Astrocyte (in vitro differentiated cells and primary cell): ENCODE data around the gene TCF7L2.

Experiments
- CTCF ChIP-seq: IDR thresholded peaks from 2 replicates; pipeline ENCODE4 v1.5.1; 2011; ENCODE audit warnings: low read depth, mild to moderate bottlenecking, inconsistent platforms, low read length, moderate library complexity; ENCODE audit not compliant: insufficient read depth
- EZH2 ChIP-seq: IDR thresholded peaks from 2 replicates; pipeline ENCODE4 v1.6.1; 2012; ENCODE audit warnings: mild to moderate bottlenecking, low read length, inconsistent platforms; ENCODE audit not compliant: insufficient read depth

DNA sequence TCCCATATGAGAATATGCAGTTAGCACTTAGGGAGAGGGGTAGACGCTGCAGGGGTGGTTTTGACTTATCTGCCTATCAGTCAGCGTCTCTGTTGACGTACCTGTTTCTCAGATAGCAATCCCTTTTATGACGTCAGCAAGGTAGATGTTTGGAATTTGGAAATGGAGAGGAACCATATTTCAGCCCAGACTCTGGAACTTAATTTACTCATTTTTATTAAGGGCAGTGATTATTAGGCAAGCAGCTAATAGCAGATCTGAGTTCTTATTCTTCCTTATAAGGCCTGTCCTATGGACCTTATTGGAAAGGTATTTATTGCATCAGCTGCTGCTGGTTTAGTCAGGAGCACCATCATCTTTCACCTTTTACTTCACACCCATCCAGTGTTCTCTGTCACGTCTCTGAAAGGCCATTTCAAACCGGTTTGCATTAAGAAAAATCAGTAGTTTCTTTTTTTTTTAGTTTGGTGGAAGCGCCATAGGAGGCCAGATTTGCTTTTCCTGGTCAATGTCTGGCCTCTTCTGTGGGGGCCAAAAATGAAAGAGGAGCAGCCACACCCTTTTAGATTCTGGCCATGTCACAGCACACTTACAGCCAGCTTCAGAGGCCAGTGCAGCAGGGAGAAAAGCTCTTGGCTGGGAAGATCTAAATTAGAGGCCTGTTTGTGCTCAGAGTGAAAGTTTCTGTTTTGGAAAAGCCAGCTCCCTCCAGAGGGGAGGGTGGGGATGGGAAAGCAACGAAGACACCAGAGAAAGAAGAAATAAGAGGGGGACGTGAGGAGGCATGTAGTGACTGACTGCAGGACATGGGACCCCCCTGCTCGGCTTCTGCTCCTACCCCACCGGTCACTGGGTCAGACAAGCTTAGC lies 146.3 kb downstream of the TCF7L2 start:
- TF ChIP-seq CTCF (no peak), EZH2 (no peak)
